GM19452 (cell line): Measurements from ENCODE around the gene ZNF35.
"Not testable (repeated sequence)": the region's sequence is repeated elsewhere in the genome, so short reads cannot be mapped to it uniquely, and the experiment has no call there.

Experiments
- ATAC-seq: cut with Tn5 transposase; IDR thresholded peaks from one replicate; pipeline ENCODE4 v1.9.1; 2021; ENCODE audit not compliant: unreplicated experiment

Gene ZNF35

DNA sequence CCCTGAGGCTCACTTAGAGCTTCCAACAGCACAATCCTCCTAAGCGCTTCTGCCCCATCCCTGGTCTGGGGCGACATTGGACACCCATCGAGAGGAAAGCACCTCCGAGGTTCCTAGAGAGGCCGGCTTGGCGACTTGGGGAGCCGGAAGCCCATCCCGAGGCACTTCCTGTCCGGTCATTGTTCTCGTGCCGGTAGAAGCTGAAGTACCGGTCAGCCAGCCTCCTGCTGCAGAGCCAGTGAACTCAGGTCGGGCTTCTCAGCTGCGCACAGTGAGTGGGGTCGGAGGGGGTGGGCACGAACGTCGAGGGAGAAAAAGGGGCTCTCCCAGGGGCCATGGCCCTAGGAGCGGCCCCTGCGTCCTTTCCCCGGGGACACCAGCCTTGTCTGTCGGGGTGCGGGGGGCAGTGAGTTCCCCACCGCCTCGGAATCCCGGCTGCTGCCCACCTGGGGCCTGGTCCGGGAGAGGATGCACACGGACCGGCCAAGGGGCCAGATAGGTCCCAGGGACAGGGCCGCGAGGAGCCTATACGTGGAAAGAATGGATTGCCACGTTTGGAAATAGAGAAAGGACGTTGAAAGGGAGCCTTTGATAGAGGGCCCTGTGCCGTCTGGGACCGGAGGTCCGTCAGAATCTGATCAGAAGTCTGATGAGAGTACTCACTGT, at the start of gene ZNF35:
Gene ZNF35, plus strand, starts transcription at position 169 of the 666 bp plus-strand sequence. CDS start 2,336 bp downstream, outside the sequence.
- ATAC-seq: peak; percentile 98

DNA sequence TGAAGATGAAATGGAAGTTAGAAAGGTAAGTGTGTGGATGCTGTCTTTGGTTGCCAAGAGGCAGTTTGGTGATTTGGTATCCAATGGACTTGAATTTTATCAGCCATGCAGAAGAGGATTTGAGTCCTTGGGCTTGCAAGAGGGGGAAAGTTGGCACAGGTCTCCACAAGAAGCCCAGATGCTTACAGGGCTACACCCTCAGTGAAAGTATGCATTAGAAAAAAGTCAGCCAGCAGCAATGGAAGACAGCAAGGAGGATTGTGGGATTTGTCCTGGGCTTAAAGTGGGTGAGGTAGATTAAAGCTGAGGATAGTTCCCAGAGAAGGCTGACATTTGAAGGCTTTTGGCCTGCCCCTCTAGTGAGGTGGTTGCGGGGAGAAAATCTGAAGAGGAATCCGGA, 46.8 kb upstream of the ZNF35 start:
- ATAC-seq: no peak

DNA sequence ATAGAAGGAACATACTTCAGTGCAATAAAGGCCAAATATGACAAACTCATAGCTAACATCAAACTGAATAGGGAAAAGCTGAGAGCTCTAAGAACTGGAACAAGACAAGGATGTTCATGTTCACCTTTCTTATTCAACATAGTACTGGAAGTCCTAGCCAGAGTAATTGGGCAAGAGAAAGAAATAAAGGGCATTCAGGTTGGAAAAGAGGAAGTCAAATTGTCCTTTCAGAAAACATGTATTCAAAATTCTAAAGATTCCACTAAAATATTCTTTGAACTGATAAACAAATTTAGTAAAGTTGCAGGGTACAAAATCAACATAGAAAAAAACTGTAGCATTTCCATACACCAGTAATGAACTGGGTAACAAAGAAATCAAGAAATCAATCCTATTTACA, 35.9 kb upstream of the ZNF35 start:
- ATAC-seq: no peak

DNA sequence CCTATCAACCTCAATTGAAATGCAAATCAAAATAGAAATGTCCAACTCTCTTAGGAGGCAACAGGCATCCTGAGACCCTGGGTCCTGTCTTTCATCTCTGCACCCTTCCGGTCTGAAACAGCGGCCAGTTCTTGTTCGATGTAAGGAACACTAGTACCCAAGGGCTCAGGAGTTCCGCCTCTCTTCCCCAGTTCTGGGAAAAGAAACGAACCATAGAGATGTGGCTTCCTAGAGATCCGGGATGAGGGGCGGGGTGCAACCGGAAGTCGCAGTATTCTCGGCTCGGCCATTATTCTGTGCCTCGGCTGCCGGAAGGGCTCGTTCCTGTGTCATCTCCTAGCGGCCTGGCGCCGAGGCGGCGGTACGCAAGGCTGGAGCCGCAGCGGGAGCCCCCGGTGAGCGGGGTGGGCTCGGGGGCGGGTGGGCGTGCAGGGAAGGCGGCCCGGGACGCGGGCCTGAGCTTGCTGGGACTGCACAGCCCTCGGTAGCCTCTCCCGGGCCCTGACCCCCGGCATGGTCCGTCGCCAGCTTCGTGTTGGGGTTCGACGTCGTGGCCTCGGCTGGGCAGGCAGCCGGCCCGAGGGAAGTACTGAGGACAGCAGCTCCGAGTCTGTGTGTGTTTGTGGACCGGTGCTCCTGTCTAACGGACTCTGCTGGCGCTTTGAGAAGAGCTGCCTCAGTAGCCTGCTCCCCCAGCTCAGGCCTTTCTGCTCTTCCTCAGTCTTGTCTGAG, 23.6 kb upstream of the ZNF35 start, which contains the start of gene ZNF197:
Gene ZNF197, plus strand, starts transcription at position 288 of the 732 bp plus-strand sequence. CDS start 4,119 bp downstream, outside the sequence.
- peak; percentile 95 for ATAC-seq

DNA sequence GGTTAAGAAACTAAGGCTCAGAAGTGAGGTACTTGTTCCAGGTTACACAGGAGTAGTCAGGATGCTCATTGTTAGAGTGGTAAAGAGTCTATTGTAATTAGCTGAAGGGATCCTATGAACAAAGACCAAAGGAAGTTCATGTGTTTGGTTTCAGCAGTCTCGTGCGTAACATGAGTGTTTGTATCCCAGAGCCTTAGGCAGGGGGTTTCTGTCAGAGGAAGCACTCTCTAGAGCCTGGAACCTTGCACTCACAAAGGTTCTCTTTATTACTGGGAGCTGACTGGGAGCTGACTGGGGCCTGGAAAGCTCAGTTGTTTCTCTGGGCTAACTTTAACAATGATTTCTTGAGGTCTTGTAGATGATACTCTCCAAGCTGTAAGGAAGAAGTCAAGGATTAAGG, 19.8 kb upstream of the ZNF35 start:
- ATAC-seq: no peak

DNA sequence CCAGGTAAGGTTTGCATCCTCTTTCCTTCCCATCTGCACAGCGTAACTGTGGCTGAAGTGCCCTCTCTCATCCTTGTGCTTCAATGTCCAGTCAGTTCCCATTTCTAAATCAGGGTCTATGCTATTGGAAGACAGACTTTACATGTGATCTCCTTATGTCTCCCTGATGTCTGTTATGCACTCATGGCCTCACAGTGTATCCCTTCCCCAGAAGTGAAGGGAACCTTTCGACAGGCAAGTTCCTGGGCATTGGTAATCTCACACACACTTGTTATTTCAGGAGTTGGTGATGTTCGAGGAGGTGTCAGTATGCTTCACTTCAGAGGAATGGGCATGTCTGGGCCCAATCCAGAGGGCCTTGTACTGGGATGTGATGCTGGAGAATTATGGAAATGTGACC, 16.3 kb upstream of the ZNF35 start:
- ATAC-seq: no peak

DNA sequence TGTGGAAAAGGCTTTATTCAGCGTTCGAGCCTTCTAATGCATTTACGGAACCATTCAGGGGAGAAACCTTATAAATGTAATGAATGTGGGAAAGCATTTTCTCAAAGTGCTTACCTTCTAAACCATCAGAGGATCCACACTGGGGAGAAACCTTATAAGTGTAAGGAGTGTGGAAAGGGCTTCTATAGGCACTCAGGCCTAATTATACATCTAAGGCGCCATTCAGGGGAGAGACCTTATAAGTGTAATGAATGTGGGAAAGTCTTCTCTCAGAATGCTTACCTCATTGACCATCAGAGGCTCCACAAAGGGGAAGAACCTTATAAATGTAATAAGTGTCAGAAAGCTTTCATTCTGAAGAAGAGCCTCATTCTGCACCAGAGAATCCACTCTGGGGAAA, 6.2 kb upstream of the ZNF35 start:
- ATAC-seq: no peak

DNA sequence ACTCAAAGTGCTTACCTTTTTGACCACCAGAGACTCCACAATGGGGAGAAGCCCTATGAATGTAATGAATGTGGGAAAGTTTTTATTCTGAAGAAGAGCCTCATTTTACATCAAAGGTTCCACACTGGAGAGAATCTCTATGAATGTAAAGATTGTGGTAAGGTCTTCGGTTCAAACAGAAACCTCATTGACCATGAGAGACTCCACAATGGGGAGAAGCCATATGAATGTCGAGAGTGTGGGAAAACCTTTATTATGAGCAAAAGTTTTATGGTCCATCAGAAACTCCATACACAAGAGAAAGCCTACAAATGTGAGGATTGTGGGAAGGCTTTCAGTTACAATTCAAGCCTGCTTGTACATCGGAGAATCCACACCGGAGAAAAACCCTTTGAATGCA, 5.5 kb upstream of the ZNF35 start:
- ATAC-seq: no peak

DNA sequence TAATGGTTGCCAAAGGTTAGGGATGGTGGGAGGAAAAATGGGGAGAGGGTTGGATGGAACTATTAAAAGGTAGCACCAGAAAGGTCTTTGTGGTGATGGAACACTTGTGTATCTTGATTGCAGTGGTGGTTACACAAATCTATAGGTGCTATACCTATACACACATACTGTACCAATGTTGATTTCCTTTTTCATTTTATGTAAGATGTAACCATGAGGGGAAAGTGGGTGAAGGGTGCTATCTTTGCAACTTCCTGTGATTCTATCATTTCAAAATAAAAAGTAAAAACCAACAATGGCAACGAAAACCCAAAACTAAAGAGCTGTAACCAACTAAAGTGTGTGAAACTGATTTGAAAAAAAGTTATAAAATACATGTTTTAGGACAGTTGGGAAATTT, 761 bp upstream of the ZNF35 start:
- ATAC-seq: no peak

DNA sequence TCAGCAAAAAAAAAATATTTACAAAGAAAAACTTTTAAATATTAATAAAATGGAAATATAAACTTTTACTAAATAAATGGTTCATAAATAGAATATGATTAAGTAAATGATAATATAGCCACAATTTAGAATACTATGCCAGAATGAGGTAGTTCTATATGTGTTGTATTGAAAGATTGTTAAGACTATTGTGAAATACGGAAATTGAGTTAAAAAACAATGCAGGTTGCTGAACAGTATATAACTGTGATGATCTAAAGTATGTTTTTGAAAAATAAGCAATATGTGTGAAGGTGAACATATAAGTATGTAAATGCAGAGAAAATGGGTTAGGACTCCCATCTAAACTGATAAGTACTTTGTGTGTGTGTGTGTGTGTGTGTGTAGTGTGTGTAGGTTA, 1.2 kb downstream of the ZNF35 start:
- no peak for ATAC-seq

DNA sequence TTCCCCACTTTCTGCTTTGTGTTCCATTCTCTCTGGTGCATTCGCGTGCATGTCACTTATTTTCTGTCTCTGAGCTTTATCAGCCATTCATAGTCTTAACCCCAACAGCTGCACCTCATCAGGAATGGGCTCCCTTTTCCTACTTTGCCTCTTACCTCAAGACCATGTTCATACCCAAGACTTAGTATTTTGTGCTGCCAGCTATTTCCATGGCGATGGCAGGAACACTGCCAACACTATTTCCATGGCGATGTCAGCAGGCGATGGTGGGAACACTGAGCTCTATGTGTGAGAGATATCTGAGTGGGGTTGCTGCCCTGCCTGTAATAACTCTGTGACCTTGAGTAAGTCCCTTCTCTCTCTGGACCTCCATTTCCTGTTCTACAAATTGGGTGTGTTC, 5.5 kb downstream of the ZNF35 start:
- no peak for ATAC-seq

DNA sequence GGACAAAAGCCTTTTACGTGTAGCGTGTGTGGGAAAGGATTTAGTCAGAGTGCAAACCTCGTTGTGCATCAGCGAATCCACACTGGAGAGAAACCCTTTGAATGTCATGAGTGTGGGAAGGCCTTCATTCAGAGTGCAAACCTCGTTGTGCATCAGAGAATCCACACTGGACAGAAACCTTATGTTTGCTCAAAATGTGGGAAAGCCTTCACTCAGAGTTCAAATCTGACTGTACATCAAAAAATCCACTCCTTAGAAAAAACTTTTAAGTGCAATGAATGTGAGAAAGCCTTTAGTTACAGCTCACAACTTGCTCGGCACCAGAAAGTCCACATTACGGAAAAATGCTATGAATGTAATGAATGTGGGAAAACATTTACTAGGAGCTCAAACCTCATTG, 10.5 kb downstream of the ZNF35 start:
- ATAC-seq: no peak

DNA sequence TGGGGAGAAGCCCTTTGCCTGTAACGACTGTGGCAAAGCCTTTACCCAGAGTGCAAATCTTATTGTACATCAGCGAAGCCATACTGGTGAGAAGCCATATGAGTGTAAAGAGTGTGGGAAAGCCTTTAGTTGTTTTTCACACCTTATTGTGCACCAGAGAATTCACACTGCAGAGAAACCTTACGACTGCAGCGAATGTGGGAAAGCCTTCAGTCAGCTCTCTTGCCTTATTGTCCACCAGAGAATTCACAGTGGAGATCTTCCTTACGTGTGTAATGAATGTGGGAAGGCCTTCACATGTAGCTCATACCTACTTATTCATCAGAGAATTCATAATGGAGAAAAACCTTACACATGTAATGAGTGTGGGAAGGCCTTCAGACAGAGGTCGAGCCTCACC, 10.9 kb downstream of the ZNF35 start:
- ATAC-seq: no peak

DNA sequence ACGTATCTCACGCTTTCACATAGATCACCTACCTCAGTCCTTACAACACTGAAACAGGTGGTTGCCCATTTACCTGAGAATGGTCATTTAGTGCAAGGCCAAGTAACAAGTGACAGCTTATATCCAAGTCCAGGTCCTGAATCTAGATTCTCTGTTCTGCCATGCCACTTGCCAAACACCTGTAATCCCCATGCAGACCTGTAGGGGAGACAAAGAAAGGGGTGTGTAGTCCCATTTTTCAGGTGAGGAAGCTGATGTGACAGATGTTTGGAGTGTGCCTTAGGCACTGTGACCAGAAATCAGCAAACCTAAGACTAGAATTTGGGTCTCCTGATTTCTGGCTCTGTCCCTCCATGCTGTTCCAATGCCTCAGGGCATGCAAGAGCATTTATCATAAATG, 12.7 kb downstream of the ZNF35 start:
- no peak for ATAC-seq

DNA sequence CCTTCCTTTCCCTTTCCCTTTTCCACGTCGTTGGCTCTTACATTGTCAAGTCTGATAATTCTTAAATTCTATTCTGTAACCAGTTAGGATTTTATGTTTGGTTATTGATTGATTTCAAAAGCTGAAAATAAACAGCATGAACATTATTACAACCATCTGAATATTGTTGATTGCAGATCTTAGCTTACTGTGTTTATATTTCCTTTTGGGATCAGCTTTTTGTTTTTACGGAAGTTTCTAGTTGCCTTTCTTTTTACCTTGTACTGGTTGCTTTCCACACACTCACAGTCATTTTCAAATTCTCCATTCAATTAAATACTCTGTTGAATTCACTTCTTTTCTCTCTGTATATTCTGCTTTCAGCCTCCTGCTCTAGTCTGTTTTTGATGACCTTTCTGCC, 16.6 kb downstream of the ZNF35 start:
- no peak for ATAC-seq

DNA sequence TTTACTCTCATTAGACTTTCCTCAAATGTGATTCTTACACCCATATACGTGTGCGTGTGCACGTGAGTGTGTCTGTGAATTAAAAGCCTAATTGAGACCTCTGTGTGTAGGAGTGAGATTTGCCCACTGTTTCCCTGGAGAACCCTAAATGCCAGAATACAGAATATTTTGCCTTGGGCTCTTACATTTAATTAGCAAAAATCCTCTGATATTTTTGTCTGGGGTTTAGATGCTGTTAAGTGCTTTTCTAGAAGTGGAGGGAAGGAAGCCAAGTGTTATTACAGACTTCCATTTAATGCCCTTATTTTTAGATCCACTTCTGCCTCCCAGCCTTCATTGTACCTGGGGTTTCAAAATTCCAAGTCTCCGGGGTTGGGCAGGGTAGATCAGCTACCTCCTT, 17.8 kb downstream of the ZNF35 start:
- ATAC-seq: no peak

DNA sequence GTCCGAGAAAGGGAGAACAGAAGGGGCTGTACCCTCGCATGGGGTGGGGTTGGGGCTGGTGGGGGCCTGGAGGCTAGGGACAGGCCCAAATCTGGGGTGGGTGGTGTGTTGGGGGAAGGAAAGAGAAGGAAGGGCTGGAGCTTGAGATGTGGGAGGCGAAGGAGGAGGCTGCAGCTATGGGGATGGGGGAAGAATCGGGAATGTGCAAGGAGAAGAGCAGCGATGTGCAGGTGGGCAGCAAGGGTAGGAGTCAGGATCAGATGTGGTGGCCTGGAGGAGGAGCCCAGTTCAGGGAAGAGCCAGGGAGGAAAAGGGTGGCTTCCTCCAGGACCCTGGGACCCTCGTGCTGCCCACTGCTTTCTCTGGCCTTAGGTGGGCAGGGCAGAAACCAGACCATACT, 21.2 kb downstream of the ZNF35 start:
- ATAC-seq: no peak

DNA sequence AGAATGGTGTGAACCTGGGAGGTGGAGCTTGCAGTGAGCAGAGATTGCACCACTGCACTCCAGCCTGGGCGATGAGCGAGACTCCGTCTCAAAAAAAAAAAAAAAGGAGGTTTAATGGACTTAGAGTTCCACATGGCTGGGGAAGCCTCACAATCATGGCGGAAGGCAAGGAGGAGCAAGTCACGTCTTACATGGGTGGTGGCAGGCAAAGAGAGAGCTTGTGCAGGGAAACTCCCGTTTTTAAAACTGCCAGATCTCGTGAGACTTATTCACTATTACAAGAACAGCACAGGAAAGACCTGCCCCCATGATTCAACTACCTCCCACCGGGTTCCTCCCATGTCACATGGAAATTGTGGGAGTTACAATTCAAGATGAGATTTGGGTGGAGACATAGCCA, 24.9 kb downstream of the ZNF35 start:
- not testable (repeated sequence) for ATAC-seq

DNA sequence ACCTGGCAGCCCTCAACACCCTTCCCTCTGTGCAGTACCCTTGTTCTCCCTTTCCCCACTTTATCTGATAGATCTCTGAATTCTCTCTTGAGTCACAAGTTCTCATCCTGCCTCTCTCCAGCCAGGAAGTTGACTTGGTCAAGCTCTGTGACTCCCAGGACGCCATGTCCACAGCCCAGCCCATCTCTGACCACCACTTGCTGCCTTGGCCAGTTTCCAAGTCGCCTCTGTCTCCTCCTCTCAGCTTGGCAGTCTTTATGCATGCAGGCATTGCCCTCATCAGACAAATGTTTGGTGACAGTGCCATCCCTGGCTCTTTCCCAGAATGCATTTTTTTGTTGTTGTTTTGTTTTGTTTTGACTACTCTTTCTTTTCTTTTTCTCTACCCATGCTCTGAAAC, 25.7 kb downstream of the ZNF35 start:
- ATAC-seq: no peak

DNA sequence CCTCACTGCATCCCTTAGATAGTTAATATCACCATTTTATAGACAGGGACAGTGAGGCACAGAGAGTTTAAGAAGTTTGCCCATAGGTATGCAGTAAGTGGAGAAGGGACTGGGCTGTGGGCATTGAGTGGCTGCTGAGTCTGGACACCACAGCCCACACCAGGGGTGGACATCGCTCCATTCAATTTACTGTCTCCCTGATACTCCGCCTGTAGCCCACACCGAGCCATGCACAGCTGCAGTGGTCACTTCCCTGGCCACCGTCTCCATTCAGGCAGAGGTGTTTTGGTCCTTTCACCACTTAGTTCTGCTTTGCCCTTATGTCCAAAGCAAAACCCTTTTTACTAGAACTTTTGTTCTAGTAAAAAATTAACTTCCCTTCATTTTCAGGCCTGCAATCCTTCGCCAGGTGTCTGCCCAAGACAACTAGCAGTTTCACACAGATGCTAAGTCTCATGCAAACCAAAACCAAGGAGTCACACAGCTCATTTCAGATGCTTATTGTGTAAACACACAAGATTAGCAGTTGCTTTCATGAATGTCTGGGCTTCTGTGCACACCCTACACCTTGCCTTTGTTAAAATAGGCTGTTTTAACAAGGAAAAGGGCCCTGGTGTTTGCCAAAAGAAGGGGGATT, 30.1 kb downstream of the ZNF35 start:
- no peak for ATAC-seq

DNA sequence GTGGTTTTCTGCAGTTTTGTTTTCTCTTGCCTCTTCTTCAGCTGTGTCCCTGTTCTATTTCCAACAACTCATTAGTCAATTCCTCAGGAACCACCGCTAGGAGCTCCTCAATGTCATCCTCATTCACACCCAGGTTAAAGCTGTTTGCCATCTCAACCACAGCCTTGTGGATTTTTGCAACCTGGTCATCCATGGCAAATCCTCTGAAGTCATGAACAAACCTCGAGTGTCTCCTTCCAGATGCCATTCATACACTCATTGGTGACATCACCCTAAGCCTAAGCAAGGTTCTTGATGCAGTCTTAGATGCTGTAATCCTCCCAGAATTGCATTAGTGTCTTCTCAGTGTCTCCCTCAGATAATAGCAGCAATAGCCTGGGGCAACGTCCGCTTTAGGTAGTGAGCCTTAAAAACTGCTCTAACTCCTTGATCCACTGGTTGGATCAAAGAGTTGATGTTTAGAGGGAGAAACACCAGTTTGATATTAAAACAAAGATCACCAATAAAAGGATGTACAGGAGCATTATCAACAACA, 32.5 kb downstream of the ZNF35 start:
- no peak for ATAC-seq
